ENCODE measurements around the gene CPSF4.

CPSF4 gene

DNA sequence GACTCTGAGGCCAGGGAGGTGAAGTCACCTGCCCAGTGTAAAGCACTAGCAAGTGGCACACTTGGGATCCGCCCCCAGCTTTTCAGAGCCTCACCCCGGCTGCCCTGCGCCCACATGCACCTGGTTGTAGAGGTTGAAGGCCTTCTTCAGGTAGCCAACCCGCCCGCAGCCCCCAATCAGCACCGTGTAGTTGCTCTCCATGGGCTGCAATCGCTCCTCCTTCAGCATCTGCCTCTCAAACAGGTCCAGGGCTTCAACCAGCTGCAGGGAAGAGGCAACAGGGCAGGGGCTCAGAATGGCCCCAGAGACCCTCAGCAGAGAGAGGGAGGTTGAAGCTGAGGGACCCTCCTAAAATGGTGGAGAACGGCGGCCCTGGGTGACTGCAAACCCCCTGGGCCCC, 5.6 kb upstream of the CPSF4 start:
- Histone ChIP-seq H3K4me3 (IDR thresholded peaks at IDR 0.05; ENCODE audit: insufficient read depth, low read depth, low read length) (no peak overlapping the region), H3K79me2 (ENCODE audit: insufficient read depth, low read depth) (peaks cover 31% of the 10 kb centered on the region), H3K27me3 (ENCODE audit: insufficient read depth, low read depth) (no peaks in the 10 kb centered on the region), H3K9ac (no peak overlapping the region), H4K20me1 (ENCODE audit: insufficient read depth) (no peaks in the 10 kb centered on the region), H3K27ac (no peak overlapping the region), H3K36me3 (ENCODE audit: insufficient read depth) (peaks cover 7% of the 10 kb centered on the region; the same call in 1 of the 2 replicates), H2AFZ (ENCODE audit: low read depth) (no peak overlapping the region), H3K4me1 (ENCODE audit: low read depth, poor library complexity, severe bottlenecking) (peaks cover 11% of the 10 kb centered on the region), H3K4me2 (no peak overlapping the region)
- TF ChIP-seq, protein P1, sequence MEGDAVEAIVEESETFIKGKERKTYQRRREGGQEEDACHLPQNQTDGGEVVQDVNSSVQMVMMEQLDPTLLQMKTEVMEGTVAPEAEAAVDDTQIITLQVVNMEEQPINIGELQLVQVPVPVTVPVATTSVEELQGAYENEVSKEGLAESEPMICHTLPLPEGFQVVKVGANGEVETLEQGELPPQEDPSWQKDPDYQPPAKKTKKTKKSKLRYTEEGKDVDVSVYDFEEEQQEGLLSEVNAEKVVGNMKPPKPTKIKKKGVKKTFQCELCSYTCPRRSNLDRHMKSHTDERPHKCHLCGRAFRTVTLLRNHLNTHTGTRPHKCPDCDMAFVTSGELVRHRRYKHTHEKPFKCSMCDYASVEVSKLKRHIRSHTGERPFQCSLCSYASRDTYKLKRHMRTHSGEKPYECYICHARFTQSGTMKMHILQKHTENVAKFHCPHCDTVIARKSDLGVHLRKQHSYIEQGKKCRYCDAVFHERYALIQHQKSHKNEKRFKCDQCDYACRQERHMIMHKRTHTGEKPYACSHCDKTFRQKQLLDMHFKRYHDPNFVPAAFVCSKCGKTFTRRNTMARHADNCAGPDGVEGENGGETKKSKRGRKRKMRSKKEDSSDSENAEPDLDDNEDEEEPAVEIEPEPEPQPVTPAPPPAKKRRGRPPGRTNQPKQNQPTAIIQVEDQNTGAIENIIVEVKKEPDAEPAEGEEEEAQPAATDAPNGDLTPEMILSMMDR (conservative IDR thresholded peaks at IDR 0.05; ENCODE audit: low read depth, low read length), result no peak

DNA sequence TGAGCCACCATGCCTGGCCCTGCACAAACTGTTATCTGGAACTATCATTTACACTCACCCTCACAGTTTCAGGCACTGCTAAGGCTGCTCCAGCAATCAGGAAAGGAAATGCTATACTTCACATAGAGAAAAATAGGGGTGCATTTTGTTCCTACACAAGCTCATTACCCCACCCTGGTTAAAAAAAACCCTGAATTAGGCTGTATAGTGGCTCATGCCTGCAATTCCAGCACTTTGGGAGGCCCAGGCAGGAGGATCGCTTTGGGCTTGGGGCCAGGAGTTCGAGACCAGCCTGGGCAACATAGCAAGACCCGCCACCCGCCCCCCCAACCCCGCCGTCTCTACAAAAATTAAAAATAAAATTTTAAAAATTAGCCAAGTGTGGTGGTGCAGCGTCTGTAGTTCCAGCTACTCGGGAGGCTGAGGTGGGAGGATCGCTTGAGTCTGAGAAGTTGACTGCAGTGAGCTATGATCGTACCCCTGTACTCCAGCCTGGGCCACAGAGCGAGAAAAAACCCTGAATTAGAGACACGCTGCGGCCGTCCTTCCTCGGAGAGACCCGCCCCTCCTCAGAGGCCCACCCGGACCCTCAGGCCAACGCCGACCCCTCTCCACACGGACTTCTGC, 684 bp upstream of the CPSF4 start:
- peaks cover 18% of the 10 kb centered on the region for H3K4me1 ChIP-seq (ENCODE audit: low read depth, poor library complexity, severe bottlenecking)
- H3K4me3 ChIP-seq (IDR thresholded peaks at IDR 0.05; ENCODE audit: insufficient read depth, low read depth, low read length), result no peak overlapping the region
- H3K9ac ChIP-seq, result peak overlapping the region; percentile 86
- H4K20me1 ChIP-seq (ENCODE audit: insufficient read depth), result peaks cover 9% of the 10 kb centered on the region
- TF ChIP-seq, protein P1 (conservative IDR thresholded peaks at IDR 0.05; ENCODE audit: low read depth, low read length), result no peak
- H3K36me3 ChIP-seq (ENCODE audit: insufficient read depth), result peaks cover 6% of the 10 kb centered on the region; the same call in 1 of the 2 replicates
- peaks cover 66% of the 10 kb centered on the region for H3K79me2 ChIP-seq (ENCODE audit: insufficient read depth, low read depth)
- H2AFZ ChIP-seq (ENCODE audit: low read depth), result peak overlapping the region; percentile 89
- H3K4me2 ChIP-seq, result peak overlapping the region; percentile 76
- H3K27me3 ChIP-seq (ENCODE audit: insufficient read depth, low read depth), result no peaks in the 10 kb centered on the region
- peak overlapping the region; percentile 61 for H3K27ac ChIP-seq

DNA sequence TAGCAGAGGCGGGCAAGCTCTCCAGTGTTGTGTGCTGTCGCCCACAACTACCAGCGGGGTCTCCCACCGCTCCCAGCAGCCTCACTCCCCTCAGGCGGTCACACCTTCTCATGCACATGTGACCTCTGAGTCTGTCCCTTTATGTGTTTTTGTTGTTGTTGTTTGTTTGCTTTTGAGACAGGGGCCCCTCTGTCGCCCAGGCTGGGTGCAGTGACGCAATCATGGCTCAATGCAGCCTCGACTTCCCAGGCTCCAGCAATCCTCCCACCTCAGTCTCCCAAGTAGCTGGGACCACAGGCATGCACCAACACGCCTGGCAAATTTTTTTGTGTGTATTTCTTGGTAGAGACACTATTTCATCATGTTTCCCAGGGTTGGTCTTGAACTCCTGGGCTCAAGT, 1.5 kb downstream of the CPSF4 start:
- H3K4me2 ChIP-seq, result peak overlapping the region; percentile 91
- H3K4me3 ChIP-seq (IDR thresholded peaks at IDR 0.05; ENCODE audit: insufficient read depth, low read depth, low read length), result no peak overlapping the region
- peaks cover 3% of the 10 kb centered on the region; the same call in 1 of the 2 replicates for H3K36me3 ChIP-seq (ENCODE audit: insufficient read depth)
- peaks cover 18% of the 10 kb centered on the region for H3K4me1 ChIP-seq (ENCODE audit: low read depth, poor library complexity, severe bottlenecking)
- H3K9ac ChIP-seq, result no peak overlapping the region
- no peaks in the 10 kb centered on the region for H3K27me3 ChIP-seq (ENCODE audit: insufficient read depth, low read depth)
- H4K20me1 ChIP-seq (ENCODE audit: insufficient read depth), result peaks cover 9% of the 10 kb centered on the region
- H2AFZ ChIP-seq (ENCODE audit: low read depth), result no peak overlapping the region
- H3K27ac ChIP-seq, result no peak overlapping the region
- peaks cover 63% of the 10 kb centered on the region for H3K79me2 ChIP-seq (ENCODE audit: insufficient read depth, low read depth)
- TF ChIP-seq, protein P1 (conservative IDR thresholded peaks at IDR 0.05; ENCODE audit: low read depth, low read length), result no peak

DNA sequence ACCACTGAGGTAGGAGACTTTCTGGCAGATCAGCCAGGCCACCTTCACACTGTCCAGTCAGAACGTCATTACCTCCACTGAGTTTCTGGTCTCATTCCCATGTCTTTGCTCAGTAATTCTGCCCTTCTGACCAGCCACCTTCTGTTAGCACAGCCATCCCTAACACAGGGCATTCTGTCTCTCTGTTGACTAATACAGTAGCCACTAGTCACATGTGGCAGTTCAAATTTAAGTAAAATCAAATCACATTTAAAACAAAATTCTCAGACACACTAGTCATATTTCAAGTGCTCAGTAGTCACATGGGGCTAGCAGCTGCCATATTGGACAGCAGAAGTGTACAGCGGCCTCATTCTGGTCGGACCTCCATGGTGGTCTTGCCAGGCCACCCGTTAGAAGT, 7.4 kb downstream of the CPSF4 start:
- no peaks in the 10 kb centered on the region for H3K4me1 ChIP-seq (ENCODE audit: low read depth, poor library complexity, severe bottlenecking)
- peaks cover 24% of the 10 kb centered on the region; the same call in 1 of the 2 replicates for H3K36me3 ChIP-seq (ENCODE audit: insufficient read depth)
- H2AFZ ChIP-seq (ENCODE audit: low read depth), result no peak overlapping the region
- TF ChIP-seq, protein P1 (conservative IDR thresholded peaks at IDR 0.05; ENCODE audit: low read depth, low read length), result no peak
- no peak overlapping the region for H3K4me2 ChIP-seq
- H3K27me3 ChIP-seq (ENCODE audit: insufficient read depth, low read depth), result no peaks in the 10 kb centered on the region
- no peak overlapping the region for H3K9ac ChIP-seq
- H3K27ac ChIP-seq, result no peak overlapping the region
- H4K20me1 ChIP-seq (ENCODE audit: insufficient read depth), result no peaks in the 10 kb centered on the region
- no peak overlapping the region for H3K4me3 ChIP-seq (IDR thresholded peaks at IDR 0.05; ENCODE audit: insufficient read depth, low read depth, low read length)
- H3K79me2 ChIP-seq (ENCODE audit: insufficient read depth, low read depth), result peaks cover 11% of the 10 kb centered on the region; the same call in 1 of the 2 replicates
